HG03575 (cell line): Measurements from ENCODE around the gene EDC3.
"Not testable (repeated sequence)": the region's sequence is repeated elsewhere in the genome, so short reads cannot be mapped to it uniquely, and the experiment has no call there.

Source experiments
- ATAC-seq: cut with Tn5 transposase; IDR thresholded peaks from one replicate; pipeline ENCODE4 v1.9.1; 2021; ENCODE audit not compliant: unreplicated experiment, insufficient number of reproducible peaks, low FRiP score; ENCODE audit errors: extremely low read depth

EDC3 gene

GRCh38 chr15:74629696-74630095 lies 66.1 kb downstream of the EDC3 start:
- ATAC-seq, result not testable (repeated sequence)

- ATAC-seq, result no peak
These were observed 66.9 kb downstream of the EDC3 start for GRCh38 chr15:74628949-74629348.

- ATAC-seq, result no peak
These were observed 67.6 kb downstream of the EDC3 start for GRCh38 chr15:74628199-74628598.

GRCh38 chr15:74627766-74628165 lies 68.1 kb downstream of the EDC3 start:
- ATAC-seq, result no peak

GRCh38 chr15:74626752-74627692 lies 68.8 kb downstream of the EDC3 start:
- no peak for ATAC-seq

GRCh38 chr15:74626336-74626735 lies 69.5 kb downstream of the EDC3 start:
- no peak for ATAC-seq

GRCh38 chr15:74625693-74626092 lies 70.1 kb downstream of the EDC3 start:
- no peak for ATAC-seq

- ATAC-seq, result no peak
These were observed 71.7 kb downstream of the EDC3 start for GRCh38 chr15:74624020-74624602.

GRCh38 chr15:74622758-74623157 lies 73.1 kb downstream of the EDC3 start:
- no peak for ATAC-seq

GRCh38 chr15:74621936-74622335 lies 73.9 kb downstream of the EDC3 start:
- ATAC-seq, result no peak

GRCh38 chr15:74621546-74621920 lies 74.3 kb downstream of the EDC3 start:
- no peak for ATAC-seq

- no peak for ATAC-seq
These were observed 74.9 kb downstream of the EDC3 start for GRCh38 chr15:74620636-74621545.

GRCh38 chr15:74619916-74620635 lies 75.7 kb downstream of the EDC3 start:
- ATAC-seq, result no peak

- no peak for ATAC-seq
These were observed 76.8 kb downstream of the EDC3 start for GRCh38 chr15:74618841-74619596.

GRCh38 chr15:74616996-74617395 lies 78.8 kb downstream of the EDC3 start:
- ATAC-seq, result no peak

GRCh38 chr15:74616366-74616939 lies 79.4 kb downstream of the EDC3 start:
- no peak for ATAC-seq

GRCh38 chr15:74615508-74616365 lies 80.1 kb downstream of the EDC3 start, which contains the start of gene CLK3:
TSS of gene CLK3 (plus strand) at chr15:74615836. CDS start at chr15:74619197, 3,361 bp downstream.
- ATAC-seq, result no peak
